Stomach (tissue), 9 donors: Measurements from ENCODE around the gene DYNC1I2. TPM values are rescaled to one million over a fixed set of nuclear protein-coding genes. Genes with fewer than 3 reads are reported as not detected.
A peak's percentile ranks its signal among the peaks of the same experiment; 100 is the strongest.

Experiments
- DNase-seq, 2 donors: peaks; one replicate each; pipeline versions ENCODE4 v3.0.0 to v3.0.0-alpha.2; 2013 to 2019
- H3K27ac ChIP-seq, 5 donors: fragments of 200-600 bp in 4 of 5; sonication (generic) in 4 of 5; one replicate each; pipeline ENCODE4 v1.5.1; 2013 to 2019; ENCODE audit warnings: mild to moderate bottlenecking in 1 of 5, moderate library complexity in 1 of 5
- H3K27me3 ChIP-seq, 3 donors: fragments of 200-600 bp; sonication (generic); one replicate each; pipeline ENCODE4 v1.5.1; 2017 to 2019; ENCODE audit warnings: mixed run types in 1 of 3
- H3K36me3 ChIP-seq, 4 donors: fragments of 200-600 bp; sonication (generic); 1 replicate in 3 of 4; 2 replicates in 1 of 4; pipeline ENCODE4 v1.5.1; 2016 to 2019
- H3K4me1 ChIP-seq, 4 donors: fragments of 200-600 bp; sonication (generic); one replicate each; pipeline ENCODE4 v1.5.1; 2016 to 2019
- H3K4me3 ChIP-seq, 4 donors: fragments of 200-600 bp; sonication (generic) in 3 of 4; one replicate each; pipeline ENCODE4 v1.5.1; 2016 to 2019; ENCODE audit warnings: mild to moderate bottlenecking in 1 of 4
- H3K9me3 ChIP-seq, 4 donors: fragments of 200-600 bp; sonication (generic); one replicate each; pipeline ENCODE4 v1.5.1; 2016 to 2019
- EP300 ChIP-seq: sonication (generic); formaldehyde crosslinking; IDR thresholded peaks from one replicate; pipeline ENCODE4 v1.6.1; 2017; ENCODE audit warnings: antibody characterized with exemption
- POLR2A ChIP-seq, 4 donors: fragments of 450-650 bp; IDR thresholded peaks; one replicate each; pipeline ENCODE4 v1.6.1; 2016; ENCODE audit warnings: antibody characterized with exemption in 4 of 4, control low read depth in 2 of 4, mild to moderate bottlenecking in 1 of 4, moderate library complexity in 1 of 4
- POLR2AphosphoS5 ChIP-seq, 3 donors: sonication (generic); formaldehyde crosslinking; IDR thresholded peaks; one replicate each; pipeline ENCODE4 v1.6.1; 2016; ENCODE audit warnings: antibody characterized with exemption in 3 of 3
- WGBS, 5 donors: extraction: QIAGEN DNeasy Blood & Tissue Kit in 3 of 5; methylation state at CpG; one replicate each; pipeline versions ENCODE4 v1.1.5 to v1.1.7; 2013 to 2018; 5-methylcytosine and 5-hydroxymethylcytosine counted together
- intact Hi-C: fragments of 100-400 bp; cut with DNase I; formaldehyde crosslinking; loops from one replicate; pipeline ENCODE4 v1.15.1; 2023; ENCODE audit warnings: low total_unique reads
- polyA plus RNA-seq, 3 donors: library from polyadenylated mRNA; stranded (reverse); fragments of 200-250 nt; gene quantifications; one replicate each; pipeline ENCODE4 v1.2.3, GENCODE V29; 2013
- total RNA-seq, 5 donors: library from RNA; depleted of rRNA; stranded (reverse); fragments of >200 nt; gene quantifications; one replicate each; pipeline versions ENCODE4 v1.1.0 to v1.2.3, GENCODE V29; 2014 to 2016
- TF ChIP-seq, protein P1 (sequence below), 7 experiments: fragments of 450-650 bp in 4 of 7; fragments of 200-600 bp in 3 of 7; sonication (generic) in 3 of 7; IDR thresholded peaks; one replicate each; pipeline ENCODE4 v1.5.1; 2016 to 2019; ENCODE audit warnings: antibody characterized with exemption in 7 of 7, control low read depth in 2 of 7, mild to moderate bottlenecking in 1 of 7
- donor health status: healthy with polysubstance abuse.
- donor health status: Bipolar disorder and iron deficiency.
- donor health status: healthy.

The DYNC1I2 gene
- total and polyA plus RNA-seq, 8 donors, result 57.1 to 494 (median 90.5) TPM

DNA sequence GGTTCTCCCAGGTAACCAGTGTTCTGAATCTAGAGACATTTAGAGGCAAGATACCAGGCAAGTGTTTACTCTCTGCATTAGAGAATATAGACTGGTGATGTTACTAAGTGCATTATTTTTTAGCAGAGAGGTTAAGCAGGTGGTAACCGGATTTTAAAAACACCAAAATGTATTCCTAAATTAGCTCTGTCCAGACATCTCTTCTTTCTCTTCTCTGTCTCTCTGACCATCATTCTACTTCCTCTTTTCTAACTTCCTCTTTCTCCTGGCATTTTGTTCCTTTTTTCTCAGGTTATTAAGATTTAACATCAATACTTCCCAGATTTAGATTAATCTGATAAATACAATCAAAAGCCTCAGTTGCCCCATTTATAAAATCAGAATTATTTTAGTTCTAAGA is 31.7 kb upstream of the DYNC1I2 start:
- H3K27ac ChIP-seq, result no peak overlapping the region
- H3K36me3 ChIP-seq, result no peaks in the 10 kb centered on the region
- no peak for TF ChIP-seq POLR2AphosphoS5 (IDR thresholded peaks at IDR 0.05)
- no peak for TF ChIP-seq POLR2A (IDR thresholded peaks at IDR 0.05)
- TF ChIP-seq EP300, result no peak
- TF ChIP-seq, protein P1, sequence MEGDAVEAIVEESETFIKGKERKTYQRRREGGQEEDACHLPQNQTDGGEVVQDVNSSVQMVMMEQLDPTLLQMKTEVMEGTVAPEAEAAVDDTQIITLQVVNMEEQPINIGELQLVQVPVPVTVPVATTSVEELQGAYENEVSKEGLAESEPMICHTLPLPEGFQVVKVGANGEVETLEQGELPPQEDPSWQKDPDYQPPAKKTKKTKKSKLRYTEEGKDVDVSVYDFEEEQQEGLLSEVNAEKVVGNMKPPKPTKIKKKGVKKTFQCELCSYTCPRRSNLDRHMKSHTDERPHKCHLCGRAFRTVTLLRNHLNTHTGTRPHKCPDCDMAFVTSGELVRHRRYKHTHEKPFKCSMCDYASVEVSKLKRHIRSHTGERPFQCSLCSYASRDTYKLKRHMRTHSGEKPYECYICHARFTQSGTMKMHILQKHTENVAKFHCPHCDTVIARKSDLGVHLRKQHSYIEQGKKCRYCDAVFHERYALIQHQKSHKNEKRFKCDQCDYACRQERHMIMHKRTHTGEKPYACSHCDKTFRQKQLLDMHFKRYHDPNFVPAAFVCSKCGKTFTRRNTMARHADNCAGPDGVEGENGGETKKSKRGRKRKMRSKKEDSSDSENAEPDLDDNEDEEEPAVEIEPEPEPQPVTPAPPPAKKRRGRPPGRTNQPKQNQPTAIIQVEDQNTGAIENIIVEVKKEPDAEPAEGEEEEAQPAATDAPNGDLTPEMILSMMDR (IDR thresholded peaks at IDR 0.05), result no peak
- H3K27me3 ChIP-seq, result peaks cover 0 to 7% (median 0%) of the 10 kb centered on the region in 3 donors
- intact Hi-C loops, result no loop called here
- WGBS, 5 donors, result 70 to 77% (median 73%) methylated on average over 1 of the region's 1 CpG
- H3K4me3 ChIP-seq, result no peak overlapping the region
- no peak for DNase-seq
- H3K9me3 ChIP-seq, result peaks cover 0 to 10% (median 8%) of the 10 kb centered on the region in 4 donors
- no peaks in the 10 kb centered on the region for H3K4me1 ChIP-seq

DNA sequence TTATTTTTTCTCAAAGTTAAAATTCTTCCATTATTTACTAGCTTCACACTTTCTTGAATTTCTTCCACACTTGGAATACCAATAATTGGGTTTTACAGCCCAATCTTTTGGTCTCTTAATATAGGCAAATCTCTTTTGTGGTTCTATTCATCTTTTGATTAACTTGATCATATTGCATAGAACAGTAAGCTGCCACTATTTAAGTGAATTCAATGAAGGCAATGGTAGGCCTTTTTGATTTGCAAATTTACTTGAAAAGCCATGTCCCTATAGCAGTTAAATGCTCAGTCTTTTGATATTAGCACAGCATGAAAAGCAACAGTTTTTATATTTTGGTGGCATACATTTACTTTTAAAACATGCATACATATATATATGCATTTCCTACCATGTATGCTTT is 20.2 kb upstream of the DYNC1I2 start:
- no peak overlapping the region for H3K4me3 ChIP-seq
- DNase-seq, result no peak
- no peaks in the 10 kb centered on the region for H3K36me3 ChIP-seq
- no peaks in the 10 kb centered on the region for H3K9me3 ChIP-seq
- H3K4me1 ChIP-seq, result no peaks in the 10 kb centered on the region
- no peak overlapping the region for H3K27ac ChIP-seq
- peaks cover 0 to 8% (median 0%) of the 10 kb centered on the region in 3 donors for H3K27me3 ChIP-seq
- TF ChIP-seq POLR2A (IDR thresholded peaks at IDR 0.05) (no peak), POLR2AphosphoS5 (IDR thresholded peaks at IDR 0.05) (no peak), EP300 (no peak)
- TF ChIP-seq, protein P1 (IDR thresholded peaks at IDR 0.05), result no peak
- intact Hi-C loops, result no loop called here

DNA sequence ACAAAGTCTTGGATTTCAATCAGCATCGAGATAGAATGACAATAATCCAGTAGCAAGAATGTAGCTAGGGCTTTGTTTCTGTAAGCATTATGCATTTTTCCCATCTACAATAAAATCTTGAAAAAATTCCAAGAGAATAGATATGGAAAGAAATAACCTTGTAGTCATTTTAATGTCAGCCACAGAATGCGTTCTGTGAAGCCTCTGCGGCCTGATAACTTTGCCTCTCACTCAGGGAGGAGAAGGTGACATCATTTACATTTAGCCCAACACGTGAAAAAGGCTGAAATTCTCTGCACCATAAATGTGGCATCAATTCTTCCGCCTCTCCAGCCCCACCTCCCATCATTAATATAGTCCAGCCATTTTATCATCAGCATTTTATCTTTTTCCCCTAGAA is 19.1 kb upstream of the DYNC1I2 start:
- WGBS, 5 donors, result 57 to 86% (median 81%) methylated on average over 5 of the region's 5 CpGs
- intact Hi-C loops, result no loop called here
- H3K9me3 ChIP-seq, result no peaks in the 10 kb centered on the region
- no peak overlapping the region for H3K27ac ChIP-seq
- peaks cover 0 to 4% (median 0%) of the 10 kb centered on the region in 3 donors for H3K27me3 ChIP-seq
- H3K4me3 ChIP-seq, result no peak overlapping the region
- no peak for DNase-seq
- TF ChIP-seq EP300 (no peak), POLR2A (IDR thresholded peaks at IDR 0.05) (no peak), POLR2AphosphoS5 (IDR thresholded peaks at IDR 0.05) (no peak)
- TF ChIP-seq, protein P1 (IDR thresholded peaks at IDR 0.05), result no peak
- no peaks in the 10 kb centered on the region for H3K36me3 ChIP-seq
- no peaks in the 10 kb centered on the region for H3K4me1 ChIP-seq

DNA sequence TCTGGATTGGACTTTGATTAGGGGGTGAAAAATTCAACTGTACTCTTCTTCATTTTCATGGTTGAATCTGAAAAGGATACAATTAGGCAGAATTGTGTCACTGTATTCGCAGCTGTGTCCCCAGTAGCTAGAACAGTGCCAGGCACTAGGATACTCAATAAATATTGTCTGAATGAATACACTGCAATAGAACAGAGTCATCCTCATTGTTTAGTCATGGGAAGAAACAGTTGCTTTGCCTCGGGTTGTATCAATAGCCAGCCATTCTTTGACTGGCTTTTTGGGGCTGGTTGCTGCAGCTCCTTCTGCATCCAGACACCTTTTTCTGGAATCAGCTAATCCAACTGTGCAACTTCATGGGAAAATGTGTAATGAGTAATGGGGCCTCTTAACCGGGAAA is 18.1 kb upstream of the DYNC1I2 start:
- no peak overlapping the region for H3K4me3 ChIP-seq
- intact Hi-C loops, result no loop called here

DNA sequence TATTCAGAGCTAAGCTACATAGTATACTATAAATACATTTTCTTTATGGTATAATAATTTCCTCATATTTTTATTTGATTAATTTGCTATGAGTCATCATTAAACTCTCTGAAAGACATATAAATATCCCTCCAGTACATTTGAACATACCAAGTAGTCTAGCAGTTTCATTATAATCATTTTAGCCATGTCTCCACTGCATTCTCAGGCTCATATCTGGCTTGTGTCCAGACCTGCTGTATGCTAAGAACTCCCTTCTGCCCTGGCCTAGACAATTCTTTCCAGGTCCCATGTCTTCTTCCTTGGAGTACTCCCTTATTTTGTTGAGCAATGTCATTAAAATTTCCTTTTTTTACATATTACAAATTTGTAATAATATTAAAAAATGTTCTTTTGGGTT is 16.6 kb upstream of the DYNC1I2 start:
- TF ChIP-seq, protein P1 (IDR thresholded peaks at IDR 0.05), result no peak
- H3K9me3 ChIP-seq, result no peaks in the 10 kb centered on the region
- no peak overlapping the region for H3K27ac ChIP-seq
- DNase-seq, result peak in 1 of 2 donors; percentile 3
- intact Hi-C loops, result no loop called here
- peaks cover 0 to 3% (median 0%) of the 10 kb centered on the region in 3 donors for H3K27me3 ChIP-seq
- no peak overlapping the region for H3K4me3 ChIP-seq
- H3K4me1 ChIP-seq, result no peaks in the 10 kb centered on the region
- H3K36me3 ChIP-seq, result no peaks in the 10 kb centered on the region

More for the DNA sequence above, 18.1 kb upstream of the DYNC1I2 start:
- peaks cover 0 to 3% (median 0%) of the 10 kb centered on the region in 3 donors for H3K27me3 ChIP-seq
- no peak for DNase-seq
- H3K27ac ChIP-seq, result no peak overlapping the region
- H3K9me3 ChIP-seq, result no peaks in the 10 kb centered on the region
- H3K36me3 ChIP-seq, result no peaks in the 10 kb centered on the region
- H3K4me1 ChIP-seq, result no peaks in the 10 kb centered on the region
- no peak for TF ChIP-seq EP300
- WGBS, 5 donors, result 50 to 57% (median 56%) methylated on average over 3 of the region's 3 CpGs
